ENCODE results near the gene BRF1. TPM values are rescaled to one million over a fixed set of nuclear protein-coding genes. Genes with fewer than 3 reads are reported as not detected.
A peak's percentile ranks its signal among the peaks of the same experiment; 100 is the strongest.

Gene BRF1
- total RNA-seq, 1 experiment from 2014 or later = 13.0 TPM

DNA sequence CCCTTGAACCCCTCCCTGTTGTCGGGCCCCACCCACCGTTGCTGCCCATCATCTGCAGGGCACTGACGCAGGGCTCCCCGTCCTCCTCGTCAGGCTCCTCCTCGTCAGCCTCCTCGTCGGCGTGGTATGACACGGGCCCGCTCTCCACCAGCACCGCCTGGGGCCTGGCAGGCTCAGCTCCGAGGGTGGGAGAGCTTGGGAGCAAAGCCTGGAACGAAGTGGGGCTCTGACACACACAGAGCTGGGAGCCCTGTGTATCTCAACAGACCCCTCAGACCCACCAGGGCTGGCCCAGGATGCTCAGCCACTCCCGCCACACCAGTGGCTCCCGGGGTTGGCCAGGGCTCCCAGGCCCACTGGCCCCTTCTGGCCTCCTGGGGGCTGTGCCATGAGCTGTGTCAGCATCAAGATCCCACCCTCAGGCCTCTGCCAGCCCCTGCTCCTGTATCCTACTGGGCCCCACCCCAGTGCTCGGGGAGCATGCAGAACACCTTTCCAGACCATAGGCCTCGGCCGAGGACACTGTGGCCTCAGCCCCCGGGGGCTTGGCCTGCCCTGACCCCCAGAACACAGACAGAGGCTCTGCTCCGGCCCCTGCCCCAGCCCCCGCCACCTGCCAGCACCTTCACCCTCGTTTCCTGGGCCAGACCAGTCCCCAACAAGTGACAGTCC lies 89.6 kb downstream of the BRF1 start:
- DNase-seq (ENCODE audit: low read depth) = no peak

DNA sequence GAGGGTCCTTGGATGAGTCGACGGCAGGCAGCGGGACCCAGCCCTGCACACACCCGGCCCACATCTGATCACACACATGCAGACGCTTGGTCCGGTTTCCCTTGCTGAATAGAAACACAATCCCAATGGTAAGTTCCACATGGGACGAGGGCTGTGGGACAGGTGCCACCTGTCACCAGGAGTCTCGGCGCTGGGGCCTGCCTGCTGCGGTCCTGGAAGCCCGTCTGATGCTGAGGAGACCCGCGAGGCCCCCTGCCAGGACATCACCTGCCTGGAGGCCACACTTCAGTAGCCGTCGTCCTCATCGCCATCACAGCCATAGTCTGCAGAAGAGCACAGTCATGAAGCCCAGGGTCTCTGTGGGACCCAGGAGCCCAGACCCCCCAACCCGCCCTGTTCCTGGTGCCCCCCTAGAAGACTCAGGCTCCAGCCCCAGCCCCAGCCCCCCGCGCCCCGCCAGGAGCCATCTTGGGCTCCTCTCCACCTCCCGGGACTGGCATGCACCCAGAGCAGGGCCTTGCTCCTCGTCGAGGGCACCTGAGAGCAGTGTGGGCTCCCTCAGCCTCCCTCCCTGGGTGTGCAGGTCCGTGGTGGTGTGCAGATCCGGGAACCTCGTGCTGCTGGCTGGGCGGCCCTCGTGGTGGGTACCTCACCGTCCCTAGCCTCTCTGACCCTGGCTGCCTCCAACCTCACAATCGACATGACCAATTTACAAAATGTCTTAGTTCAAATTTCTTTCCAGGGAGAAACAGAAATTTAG lies 90.4 kb downstream of the BRF1 start:
- no peak for DNase-seq (ENCODE audit: low read depth)

DNA sequence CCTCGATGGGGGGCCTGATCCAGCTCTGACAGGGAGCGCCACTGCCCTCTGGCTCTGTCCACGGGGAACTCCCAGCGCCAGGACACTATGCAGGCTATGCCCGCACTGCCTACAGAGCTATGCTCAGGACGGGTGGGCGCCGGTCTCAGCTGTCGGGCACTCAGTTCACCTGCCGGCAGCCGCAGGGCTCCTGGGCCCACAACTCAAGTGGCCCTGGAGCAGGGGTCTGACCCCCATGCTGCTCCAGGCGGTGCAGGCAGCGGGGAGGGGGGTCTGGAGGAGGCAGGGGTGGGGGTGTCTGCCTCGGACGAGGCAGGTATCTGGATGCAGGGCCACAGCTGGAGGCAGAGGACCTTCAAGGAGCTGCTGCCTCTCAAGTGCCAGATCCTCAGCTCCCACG lies 91.2 kb downstream of the BRF1 start:
- no peak for DNase-seq (ENCODE audit: low read depth)

DNA sequence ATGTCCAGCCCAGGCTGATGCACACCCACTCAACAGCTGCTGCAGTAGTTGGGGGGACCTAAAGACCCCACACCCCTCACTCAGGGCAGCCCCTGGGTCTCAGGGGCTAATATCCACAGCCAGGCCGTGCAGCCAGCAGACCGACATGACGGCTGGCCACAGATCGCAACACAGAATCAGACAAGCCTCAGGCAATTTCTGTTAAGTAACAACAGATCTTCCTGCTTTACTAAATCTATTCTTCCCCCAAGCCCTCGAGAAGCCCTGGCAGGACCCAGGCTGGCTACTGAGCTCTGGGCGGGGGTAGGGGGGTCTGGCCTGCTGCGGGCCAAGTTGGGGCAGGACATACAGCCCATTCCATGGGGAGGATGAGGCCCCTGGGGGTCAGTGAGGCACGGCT lies 91.7 kb downstream of the BRF1 start:
- no peak for DNase-seq (ENCODE audit: low read depth)

DNA sequence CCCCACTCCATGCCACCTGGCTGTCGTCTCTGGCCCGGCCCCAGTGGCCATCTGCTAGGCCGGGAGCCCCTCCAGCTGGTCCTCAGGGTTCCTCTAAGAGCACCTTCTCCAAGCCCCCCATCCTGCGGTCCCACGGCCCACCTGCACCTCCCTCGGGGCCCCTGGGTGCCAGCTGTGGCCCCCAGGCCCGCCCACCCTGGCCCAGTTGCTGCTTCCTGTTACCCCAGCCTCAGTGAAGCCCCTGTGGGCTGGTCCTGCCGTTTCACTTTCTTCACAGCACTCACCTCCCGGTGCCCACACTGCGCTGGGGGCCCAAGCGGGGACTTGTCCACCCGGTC lies 92.1 kb downstream of the BRF1 start:
- DNase-seq (ENCODE audit: low read depth) = no peak

DNA sequence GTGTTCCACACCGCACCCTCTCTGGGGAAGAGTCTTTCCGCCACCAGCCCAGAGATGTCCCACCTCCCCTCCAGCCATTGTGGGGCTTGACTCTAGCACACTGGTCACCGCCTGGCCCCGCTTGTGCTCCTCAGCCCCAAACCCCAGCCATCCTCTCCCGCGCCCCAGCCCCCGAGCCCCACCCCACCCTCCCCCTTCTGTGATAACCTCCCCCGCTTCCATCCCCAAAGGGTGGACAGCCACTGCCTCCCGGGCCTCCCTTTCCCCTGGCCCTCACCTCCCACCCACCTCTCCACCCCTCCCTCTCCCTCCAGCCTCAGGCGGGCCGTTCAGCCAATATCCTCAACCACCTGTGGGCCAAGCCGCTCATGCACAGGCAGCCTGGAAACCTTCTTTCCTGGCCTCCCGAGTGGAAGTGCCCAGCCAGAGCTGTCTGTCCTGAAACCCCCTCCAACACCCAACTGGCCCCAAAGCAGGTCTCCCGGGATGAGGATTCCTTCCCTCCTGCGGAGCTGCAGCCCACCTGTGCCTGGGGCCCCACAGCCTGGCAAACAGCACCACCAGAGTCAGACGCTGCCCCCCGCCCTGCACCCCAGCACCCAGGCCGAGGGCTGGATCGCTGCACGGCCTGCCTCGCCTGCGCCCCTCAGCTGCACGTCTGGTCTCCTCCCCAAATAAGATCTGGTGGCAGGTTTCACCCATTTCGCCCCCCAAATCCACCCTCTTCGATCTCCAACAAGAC lies 92.6 kb downstream of the BRF1 start:
- no peak for DNase-seq (ENCODE audit: low read depth)

DNA sequence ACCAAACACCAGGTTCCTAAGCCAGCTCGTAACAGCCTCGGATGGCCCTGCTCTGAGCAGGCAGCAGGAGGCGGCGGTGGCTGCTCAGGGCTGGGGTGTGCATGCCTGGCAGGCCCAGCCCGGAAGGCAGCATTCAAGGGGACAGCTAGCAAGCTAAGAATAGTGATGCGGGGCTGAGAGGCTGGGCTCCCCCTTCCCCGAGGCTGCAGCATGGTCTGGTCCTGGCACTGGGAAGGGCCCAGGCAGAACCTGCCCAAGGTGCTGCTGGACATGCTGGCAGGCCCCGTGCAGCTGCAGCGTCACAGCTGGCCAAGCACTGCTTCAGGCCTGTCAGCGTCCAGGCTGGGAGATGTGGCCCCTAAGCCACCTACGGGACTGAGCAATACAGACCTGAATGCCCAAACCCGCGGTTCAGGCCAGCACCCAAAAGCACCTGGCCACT lies 93.3 kb downstream of the BRF1 start:
- no peak for DNase-seq (ENCODE audit: low read depth)

DNA sequence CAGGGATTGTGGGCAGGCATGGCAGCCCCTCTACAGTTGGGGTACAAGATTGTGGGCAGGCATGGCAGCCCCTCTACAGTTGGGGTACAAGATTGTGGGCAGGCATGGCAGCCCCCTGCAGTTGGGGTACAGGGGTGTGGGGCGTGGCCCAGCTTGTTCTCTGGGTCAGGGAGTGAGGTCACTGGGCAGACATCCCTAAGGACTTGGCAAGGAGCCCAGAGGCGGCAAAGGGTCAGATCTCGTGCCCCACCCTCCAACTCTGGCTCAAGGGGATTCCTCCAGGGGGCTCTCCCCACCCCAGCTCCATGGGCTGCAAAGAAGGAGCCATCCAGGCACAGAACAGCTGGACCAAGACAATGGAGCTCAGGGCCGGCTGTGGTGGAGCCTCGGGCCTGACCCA lies 93.9 kb downstream of the BRF1 start:
- DNase-seq (ENCODE audit: low read depth) = no peak

DNA sequence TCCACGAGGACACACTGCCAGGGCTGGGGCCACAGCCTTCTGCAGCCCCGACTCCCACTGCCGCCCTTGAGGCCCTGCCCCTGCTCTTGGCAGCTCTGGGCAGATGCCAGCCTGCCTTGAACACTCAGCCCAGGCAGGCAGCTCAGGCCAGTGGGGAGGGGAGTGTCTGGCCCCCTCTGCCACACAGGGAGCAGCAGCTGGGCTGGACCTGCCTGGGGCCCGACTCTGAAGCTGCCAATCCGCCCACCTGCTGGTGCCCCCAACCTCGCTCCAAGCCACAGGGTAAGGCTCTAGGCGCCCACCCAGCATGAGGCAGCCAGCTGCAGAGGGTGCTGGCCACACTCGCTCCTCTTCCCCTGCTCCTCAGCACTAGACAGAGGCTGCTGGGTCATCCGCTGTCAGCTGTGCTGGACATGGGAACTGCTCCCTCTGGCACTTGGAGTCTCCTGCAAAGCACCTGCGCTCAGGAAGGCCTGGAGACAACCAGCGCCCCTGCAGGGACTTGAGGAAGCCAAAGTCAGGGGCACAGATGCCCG lies 95.1 kb downstream of the BRF1 start:
- peak; percentile 28 for DNase-seq (ENCODE audit: low read depth)

DNA sequence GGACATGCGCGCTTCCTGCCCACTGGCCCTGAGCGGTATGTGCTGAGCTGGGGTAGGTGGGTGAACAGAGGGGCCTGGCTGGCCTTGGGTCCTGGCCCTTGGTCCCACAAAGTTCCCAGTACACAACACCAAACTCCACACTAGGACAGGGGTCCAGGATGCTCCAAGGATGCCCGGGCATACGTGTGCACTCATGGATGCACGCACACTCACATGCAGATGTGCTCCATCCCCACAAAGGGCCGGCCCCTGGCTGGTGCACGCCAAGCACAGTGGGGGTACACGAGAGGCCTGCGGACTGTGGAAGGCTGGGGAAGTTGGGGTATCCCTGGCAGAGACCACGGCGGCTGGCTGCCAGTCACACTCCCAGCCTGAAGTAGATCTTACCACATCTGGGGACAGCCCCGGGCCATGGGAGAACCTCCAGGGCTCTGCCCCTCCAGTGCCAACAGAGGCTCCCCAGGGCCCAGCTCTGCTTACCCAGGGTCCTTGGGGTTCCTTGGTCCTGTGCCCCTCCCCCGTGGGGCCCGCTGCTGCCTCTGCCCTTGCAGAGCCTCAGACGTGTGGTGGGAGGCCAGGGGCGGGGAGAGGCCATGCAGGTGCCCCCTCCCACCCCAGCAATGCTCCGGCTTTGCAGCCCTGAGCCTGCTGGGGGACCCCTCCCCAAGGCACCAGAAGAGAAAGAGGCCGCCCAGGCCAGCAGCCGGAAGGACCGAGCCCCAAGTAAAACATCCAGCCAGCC lies 95.7 kb downstream of the BRF1 start:
- no peak for DNase-seq (ENCODE audit: low read depth)

DNA sequence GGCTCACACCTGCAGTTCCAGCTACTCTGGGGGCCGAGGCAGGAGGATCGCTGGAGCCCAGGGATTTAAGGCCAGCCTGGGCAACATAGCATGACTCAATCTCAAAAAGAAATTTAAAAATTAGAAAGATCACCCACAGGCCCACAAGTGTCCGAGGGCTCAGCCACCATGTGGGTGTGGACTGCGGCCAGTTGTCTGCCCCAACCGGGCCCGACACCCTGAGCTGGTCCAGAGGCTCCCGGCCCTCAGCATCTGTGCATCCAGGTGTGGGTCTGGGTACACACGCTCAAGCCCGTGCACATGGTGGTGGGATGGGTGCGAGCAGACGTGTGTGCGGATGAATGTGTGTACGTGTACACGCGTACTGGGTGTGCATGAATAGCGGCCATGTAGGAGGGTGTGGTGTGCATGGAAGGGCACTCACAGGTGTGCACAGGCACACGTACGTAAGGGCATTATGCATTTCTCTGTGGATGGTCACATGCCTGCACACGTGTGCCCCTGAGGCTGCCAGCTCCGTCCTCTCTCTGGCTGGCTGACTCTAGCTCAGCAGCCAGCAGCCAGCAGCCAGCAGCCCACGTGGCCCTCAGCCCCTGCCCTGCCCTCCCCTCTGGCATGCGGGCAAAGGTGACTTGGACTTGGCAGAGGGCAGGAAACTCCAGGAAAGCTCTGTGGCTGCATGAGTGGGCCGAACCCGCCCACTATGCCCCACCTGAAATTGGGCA lies 96.4 kb downstream of the BRF1 start:
- peak; percentile 54 for DNase-seq (ENCODE audit: low read depth)

DNA sequence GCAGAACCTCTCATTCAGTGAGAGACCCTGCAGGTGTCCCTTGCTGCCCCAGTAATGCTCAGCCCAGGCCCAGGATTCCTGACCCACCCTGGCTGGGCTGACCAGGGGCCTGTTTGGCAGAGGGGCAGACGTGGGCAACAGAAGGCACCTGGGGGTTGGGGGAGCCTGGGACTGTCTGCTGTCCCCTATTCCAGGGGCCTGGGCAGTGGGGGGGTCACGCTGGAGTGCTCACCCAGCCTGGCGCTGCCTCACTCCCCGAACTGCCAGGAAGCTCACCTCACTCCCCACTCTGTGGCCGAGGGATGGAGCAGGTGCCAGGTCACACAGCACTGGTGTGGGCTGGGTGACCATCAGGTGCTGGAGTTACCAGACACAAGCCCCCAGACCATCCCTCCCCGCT lies 97.1 kb downstream of the BRF1 start:
- no peak for DNase-seq (ENCODE audit: low read depth)

DNA sequence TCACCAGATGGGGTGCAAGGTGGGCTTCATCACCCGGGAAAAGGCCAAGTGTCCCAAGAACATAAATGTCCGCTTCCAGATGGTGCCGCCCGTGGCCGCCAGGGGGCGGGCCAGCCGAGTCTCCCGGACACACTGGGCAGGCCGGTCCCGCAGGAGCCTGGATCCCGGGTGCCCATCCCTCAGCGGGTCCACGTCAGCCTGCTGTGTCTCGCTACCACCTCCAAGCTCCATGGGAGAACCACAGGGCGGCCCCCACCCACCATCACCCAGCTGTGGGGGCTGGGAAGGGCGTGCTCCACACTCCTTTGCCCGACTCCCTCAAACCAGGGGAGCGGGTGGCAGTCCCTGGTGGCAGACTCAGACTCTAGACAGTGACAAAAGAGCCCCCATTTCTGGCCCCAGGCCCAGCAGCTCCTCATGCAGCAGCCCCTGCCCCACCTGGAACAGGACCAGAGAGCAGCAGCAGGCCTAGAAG lies 97.7 kb downstream of the BRF1 start:
- peak; percentile 48 for DNase-seq (ENCODE audit: low read depth)

DNA sequence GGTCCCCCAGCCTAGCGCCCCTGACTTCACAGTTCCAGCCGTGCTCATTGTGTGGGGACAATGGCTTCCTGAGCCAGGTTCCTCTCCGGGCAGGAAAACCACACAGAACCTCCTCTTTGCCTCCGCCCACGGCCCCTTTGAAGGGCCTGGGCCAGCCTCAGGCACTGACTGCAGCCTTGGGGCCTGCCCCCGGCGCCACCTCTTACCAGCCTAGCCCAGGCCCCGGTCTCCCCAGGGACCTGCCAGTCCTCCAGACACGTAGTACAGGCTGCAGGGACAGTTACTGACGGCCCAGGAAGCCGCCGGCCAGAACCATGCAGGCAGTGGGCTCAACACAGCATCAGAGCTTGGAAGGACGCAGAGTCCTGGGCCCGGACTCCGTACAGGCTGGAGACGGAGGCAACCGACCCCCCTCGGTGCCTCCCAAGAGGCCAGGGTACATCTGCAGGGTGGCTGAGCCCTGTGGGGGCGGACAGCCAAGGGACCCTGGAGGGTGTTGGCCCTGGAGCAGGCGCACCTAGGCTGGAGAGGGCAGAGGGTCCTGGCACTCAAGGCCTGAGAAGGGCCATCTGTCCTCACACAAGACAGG lies 98.8 kb downstream of the BRF1 start:
- DNase-seq (ENCODE audit: low read depth) = no peak

DNA sequence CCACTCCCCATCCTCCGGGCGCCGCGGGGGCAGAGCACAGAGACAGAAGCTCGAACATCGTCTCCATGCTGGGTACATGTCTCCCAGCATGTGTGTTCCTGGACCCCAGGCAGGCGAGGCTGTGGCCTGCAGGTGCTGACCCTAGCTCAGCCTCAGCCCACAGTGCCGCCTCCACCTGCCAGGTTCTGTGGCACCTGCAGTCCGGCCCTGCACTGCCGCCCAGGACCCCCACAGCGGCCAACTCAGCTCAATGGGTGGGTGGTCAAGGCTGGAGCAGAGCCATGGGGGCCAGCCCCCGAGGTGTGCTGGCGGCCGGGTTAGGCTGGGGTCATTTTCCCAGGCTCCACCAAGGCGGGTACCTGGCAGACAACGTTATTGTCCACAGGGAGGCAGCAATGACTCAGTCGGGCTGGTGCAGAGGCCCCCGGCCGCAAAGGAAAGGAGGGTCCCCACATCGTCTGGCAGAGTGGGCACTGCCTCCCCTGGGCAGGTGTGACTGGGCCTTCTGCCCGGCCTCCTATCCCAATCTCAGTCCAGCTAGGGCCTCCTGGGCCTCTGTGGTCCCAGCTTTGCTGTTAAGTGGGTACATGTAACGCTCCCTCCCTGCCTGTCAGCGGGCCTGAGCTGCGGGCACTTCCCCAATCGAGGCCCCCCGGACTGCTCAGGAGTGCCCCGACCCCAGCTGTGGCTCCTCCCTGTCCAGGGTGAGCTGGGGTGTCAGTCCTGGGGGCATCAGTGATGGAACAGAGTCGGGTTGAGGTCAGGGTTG lies 99.5 kb downstream of the BRF1 start:
- DNase-seq (ENCODE audit: low read depth) = no peak

DNA sequence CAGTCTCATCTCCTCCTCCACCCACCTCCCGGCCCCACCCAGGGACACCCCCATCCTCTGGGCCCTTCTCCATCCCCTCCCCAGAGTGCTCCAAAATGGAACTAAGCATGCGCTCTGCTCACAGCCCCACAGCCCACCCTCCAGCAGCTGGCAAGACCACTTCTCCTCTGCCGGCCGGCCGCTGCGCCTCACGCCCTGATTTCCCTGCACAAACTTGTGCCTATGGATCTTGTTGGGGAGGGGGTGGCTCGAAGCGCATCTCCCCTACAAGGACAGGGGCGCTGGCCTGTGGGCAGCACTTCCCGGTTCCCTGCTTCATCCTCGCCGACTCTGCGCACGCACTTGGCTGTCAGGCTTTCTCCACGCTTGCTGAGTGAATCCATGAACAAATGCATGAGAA lies 100.2 kb downstream of the BRF1 start:
- DNase-seq (ENCODE audit: low read depth) = no peak

DNA sequence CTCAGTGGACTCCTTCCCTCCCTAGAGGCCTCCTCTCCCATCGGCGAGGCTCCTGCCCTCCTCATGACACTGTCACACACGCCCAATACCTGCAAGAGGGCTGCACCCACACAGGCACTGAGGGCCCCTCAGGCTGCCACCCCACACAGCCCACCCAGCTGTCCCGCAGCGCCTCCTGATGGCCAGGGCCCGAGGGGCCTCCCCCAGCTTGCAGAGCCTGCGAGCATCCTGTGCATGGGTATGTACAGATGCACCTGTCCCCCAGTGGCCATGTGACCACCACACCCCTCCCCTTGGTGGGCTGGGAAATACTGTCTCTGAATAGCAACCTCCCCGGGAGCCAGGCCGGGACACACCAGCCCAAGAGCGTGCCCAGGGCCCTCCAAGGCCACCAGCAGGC lies 100.7 kb downstream of the BRF1 start:
- no peak for DNase-seq (ENCODE audit: low read depth)

DNA sequence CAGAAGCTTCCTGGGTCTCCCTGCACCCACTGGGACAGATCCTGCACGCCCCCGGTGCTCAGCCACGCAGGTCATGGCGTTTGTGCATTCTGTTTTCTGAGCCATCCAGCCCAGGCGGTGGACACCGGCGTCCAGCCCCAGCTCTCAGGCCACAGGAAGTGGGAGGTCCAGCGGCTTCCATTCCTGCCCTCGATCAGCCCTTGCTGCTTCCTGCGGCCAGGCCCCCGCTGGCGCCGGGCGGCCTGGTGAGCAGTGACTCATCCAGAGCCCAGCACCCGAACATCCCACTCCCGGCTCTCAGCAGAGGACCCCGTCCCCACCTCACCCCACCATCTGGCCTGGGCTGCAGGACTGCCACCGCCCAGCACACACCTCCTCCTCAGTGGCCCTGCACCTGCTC lies 101.7 kb downstream of the BRF1 start:
- peak; percentile 71 for DNase-seq (ENCODE audit: low read depth)

DNA sequence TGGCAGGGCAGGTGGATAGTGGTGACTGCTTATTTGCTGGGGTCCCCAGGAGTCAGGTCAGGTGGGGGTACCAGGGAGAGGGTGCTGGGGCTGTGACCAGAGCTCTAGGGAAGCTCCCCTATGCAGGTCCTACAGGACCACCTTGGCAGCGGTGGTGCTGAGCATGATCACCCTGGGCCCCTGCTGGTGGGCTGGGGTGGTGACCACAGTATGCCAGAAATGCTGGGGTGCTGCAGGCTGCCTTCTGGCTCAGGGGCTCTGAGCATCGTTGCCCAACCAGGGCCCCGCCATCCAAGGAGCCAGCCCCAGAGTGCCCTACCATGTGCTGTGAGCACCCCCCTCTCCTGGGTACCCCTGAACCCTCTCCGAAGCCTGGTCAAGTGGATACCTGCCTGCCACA lies 102.2 kb downstream of the BRF1 start:
- DNase-seq (ENCODE audit: low read depth) = no peak

DNA sequence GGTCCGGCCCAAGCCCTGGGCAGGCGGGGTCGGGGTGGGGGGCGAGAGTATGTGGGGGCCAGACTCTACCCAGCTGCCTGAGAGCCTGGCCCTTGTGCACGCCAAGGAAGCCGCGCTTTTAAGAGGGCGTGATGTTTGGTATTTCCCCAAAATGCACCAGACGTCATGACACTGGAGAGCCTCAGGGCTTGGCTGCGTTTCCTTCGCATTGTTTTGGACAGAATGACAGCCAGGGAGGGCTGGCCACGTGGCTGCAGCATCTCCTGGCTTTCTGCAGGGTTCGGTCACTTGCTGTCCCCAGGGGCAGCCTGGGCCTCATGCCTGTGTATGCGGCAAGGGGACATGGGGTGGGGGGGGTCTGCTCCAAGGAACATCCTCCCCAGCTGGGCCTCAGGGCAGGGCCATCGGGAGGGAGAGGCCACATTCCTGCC lies 103.6 kb downstream of the BRF1 start:
- DNase-seq (ENCODE audit: low read depth) = peak; percentile 76
